ENCODE measurements around the gene FBXL19.

DNA sequence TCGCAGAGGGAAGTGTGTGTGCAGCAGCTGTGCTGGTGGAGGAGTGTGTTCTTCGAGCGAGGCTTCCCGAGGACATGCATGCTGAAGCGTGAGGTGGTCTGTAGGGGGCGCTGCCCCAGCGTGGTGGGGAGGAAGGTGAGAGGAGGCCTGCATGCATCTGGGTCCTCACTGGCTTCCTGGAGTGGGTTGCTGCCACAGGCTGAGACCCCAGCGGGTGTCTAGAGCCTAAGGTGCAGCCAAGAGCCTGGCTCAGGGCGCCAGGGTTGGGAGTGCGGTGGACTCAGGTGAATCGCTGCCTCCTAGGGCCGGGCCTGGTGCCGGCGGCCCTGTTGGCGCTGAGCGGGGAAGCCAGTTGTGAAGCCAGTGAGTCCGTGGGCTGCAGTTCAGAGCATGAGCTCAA, 54.1 kb downstream of the FBXL19 start:
- TF ChIP-seq ETV6 (CRISPR knock-in tag; IDR thresholded peaks at IDR 0.05) (no peak), CREM (CRISPR knock-in tag; IDR thresholded peaks at IDR 0.05) (no peak), SMAD3 (CRISPR knock-in tag; IDR thresholded peaks at IDR 0.05; ENCODE audit: borderline replicate concordance) (no peak), USF1 (CRISPR knock-in tag; IDR thresholded peaks at IDR 0.05) (no peak)
- TF ChIP-seq, protein P1, sequence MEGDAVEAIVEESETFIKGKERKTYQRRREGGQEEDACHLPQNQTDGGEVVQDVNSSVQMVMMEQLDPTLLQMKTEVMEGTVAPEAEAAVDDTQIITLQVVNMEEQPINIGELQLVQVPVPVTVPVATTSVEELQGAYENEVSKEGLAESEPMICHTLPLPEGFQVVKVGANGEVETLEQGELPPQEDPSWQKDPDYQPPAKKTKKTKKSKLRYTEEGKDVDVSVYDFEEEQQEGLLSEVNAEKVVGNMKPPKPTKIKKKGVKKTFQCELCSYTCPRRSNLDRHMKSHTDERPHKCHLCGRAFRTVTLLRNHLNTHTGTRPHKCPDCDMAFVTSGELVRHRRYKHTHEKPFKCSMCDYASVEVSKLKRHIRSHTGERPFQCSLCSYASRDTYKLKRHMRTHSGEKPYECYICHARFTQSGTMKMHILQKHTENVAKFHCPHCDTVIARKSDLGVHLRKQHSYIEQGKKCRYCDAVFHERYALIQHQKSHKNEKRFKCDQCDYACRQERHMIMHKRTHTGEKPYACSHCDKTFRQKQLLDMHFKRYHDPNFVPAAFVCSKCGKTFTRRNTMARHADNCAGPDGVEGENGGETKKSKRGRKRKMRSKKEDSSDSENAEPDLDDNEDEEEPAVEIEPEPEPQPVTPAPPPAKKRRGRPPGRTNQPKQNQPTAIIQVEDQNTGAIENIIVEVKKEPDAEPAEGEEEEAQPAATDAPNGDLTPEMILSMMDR (IDR thresholded peaks at IDR 0.05) = peak; percentile 66
- TF ChIP-seq, protein P2, sequence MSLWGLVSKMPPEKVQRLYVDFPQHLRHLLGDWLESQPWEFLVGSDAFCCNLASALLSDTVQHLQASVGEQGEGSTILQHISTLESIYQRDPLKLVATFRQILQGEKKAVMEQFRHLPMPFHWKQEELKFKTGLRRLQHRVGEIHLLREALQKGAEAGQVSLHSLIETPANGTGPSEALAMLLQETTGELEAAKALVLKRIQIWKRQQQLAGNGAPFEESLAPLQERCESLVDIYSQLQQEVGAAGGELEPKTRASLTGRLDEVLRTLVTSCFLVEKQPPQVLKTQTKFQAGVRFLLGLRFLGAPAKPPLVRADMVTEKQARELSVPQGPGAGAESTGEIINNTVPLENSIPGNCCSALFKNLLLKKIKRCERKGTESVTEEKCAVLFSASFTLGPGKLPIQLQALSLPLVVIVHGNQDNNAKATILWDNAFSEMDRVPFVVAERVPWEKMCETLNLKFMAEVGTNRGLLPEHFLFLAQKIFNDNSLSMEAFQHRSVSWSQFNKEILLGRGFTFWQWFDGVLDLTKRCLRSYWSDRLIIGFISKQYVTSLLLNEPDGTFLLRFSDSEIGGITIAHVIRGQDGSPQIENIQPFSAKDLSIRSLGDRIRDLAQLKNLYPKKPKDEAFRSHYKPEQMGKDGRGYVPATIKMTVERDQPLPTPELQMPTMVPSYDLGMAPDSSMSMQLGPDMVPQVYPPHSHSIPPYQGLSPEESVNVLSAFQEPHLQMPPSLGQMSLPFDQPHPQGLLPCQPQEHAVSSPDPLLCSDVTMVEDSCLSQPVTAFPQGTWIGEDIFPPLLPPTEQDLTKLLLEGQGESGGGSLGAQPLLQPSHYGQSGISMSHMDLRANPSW (CRISPR knock-in tag; conservative IDR thresholded peaks at IDR 0.05; ENCODE audit: low read depth) = no peak
- TF ChIP-seq, protein P3, sequence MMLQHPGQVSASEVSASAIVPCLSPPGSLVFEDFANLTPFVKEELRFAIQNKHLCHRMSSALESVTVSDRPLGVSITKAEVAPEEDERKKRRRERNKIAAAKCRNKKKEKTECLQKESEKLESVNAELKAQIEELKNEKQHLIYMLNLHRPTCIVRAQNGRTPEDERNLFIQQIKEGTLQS (CRISPR knock-in tag; conservative IDR thresholded peaks at IDR 0.05) = no peak

All from WTC11 (cell line).